ENCODE measurements around the gene KREMEN2.

Gene KREMEN2

GRCh38 chr16:2973605-2974318, 9.7 kb downstream of the KREMEN2 start:
- Histone ChIP-seq H3K9ac (ENCODE audit: low read length) (no peak overlapping the region), H3K79me2 (ENCODE audit: low read length) (peaks cover 41% of the 10 kb centered on the region), H3K4me3 (ENCODE audit: low read length) (no peak overlapping the region), H3K27me3 (ENCODE audit: low read depth, low read length) (no peaks in the 10 kb centered on the region), H3K9me3 (ENCODE audit: insufficient read depth, low read length) (no peaks in the 10 kb centered on the region), H3K36me3 (replicated peaks; ENCODE audit: low read depth, low read length) (peaks cover 47% of the 10 kb centered on the region), H2AFZ (ENCODE audit: low read depth, low read length) (no peak overlapping the region), H3K4me2 (ENCODE audit: low read length) (no peak overlapping the region), H3K4me1 (ENCODE audit: low read length) (peaks cover 10% of the 10 kb centered on the region; the same call in 1 of the 2 replicates), H4K20me1 (ENCODE audit: insufficient read depth, low read length) (peaks cover 29% of the 10 kb centered on the region), H3K27ac (ENCODE audit: low read length) (no peak overlapping the region)
- no peak for TF ChIP-seq CTCF (IDR thresholded peaks at IDR 0.05; ENCODE audit: low read depth, low read length)
- TF ChIP-seq EZH2phosphoT487 (IDR thresholded peaks at IDR 0.05; ENCODE audit: low read depth), result no peak

GRCh38 chr16:2974319-2975056, 10.4 kb downstream of the KREMEN2 start:
- Histone ChIP-seq H3K9me3 (ENCODE audit: insufficient read depth, low read length) (no peaks in the 10 kb centered on the region), H4K20me1 (ENCODE audit: insufficient read depth, low read length) (peaks cover 29% of the 10 kb centered on the region), H3K36me3 (replicated peaks; ENCODE audit: low read depth, low read length) (peaks cover 47% of the 10 kb centered on the region), H3K27me3 (ENCODE audit: low read depth, low read length) (no peaks in the 10 kb centered on the region), H2AFZ (ENCODE audit: low read depth, low read length) (no peak overlapping the region), H3K4me1 (ENCODE audit: low read length) (peaks cover 10% of the 10 kb centered on the region; the same call in 1 of the 2 replicates), H3K9ac (ENCODE audit: low read length) (no peak overlapping the region), H3K79me2 (ENCODE audit: low read length) (peaks cover 47% of the 10 kb centered on the region), H3K27ac (ENCODE audit: low read length) (no peak overlapping the region), H3K4me2 (ENCODE audit: low read length) (no peak overlapping the region), H3K4me3 (ENCODE audit: low read length) (no peak overlapping the region)
- TF ChIP-seq EZH2phosphoT487 (IDR thresholded peaks at IDR 0.05; ENCODE audit: low read depth) (no peak), CTCF (IDR thresholded peaks at IDR 0.05; ENCODE audit: low read depth, low read length) (no peak)

GRCh38 chr16:2975161-2975795, 11.2 kb downstream of the KREMEN2 start:
- Histone ChIP-seq H3K36me3 (replicated peaks; ENCODE audit: low read depth, low read length) (peaks cover 47% of the 10 kb centered on the region), H4K20me1 (ENCODE audit: insufficient read depth, low read length) (peaks cover 27% of the 10 kb centered on the region), H3K79me2 (ENCODE audit: low read length) (peaks cover 47% of the 10 kb centered on the region), H3K27ac (ENCODE audit: low read length) (no peak overlapping the region), H3K9ac (ENCODE audit: low read length) (no peak overlapping the region), H2AFZ (ENCODE audit: low read depth, low read length) (no peak overlapping the region), H3K9me3 (ENCODE audit: insufficient read depth, low read length) (no peaks in the 10 kb centered on the region), H3K4me2 (ENCODE audit: low read length) (no peak overlapping the region), H3K27me3 (ENCODE audit: low read depth, low read length) (no peaks in the 10 kb centered on the region), H3K4me1 (ENCODE audit: low read length) (peaks cover 10% of the 10 kb centered on the region; the same call in 1 of the 2 replicates), H3K4me3 (ENCODE audit: low read length) (no peak overlapping the region)
- TF ChIP-seq CTCF (IDR thresholded peaks at IDR 0.05; ENCODE audit: low read depth, low read length) (no peak), EZH2phosphoT487 (IDR thresholded peaks at IDR 0.05; ENCODE audit: low read depth) (no peak)

- Histone ChIP-seq H3K4me1 (ENCODE audit: low read length) (peaks cover 4% of the 10 kb centered on the region; the same call in 1 of the 2 replicates), H3K27me3 (ENCODE audit: low read depth, low read length) (no peaks in the 10 kb centered on the region), H3K4me3 (ENCODE audit: low read length) (no peak overlapping the region), H3K36me3 (replicated peaks; ENCODE audit: low read depth, low read length) (peaks cover 47% of the 10 kb centered on the region), H3K4me2 (ENCODE audit: low read length) (no peak overlapping the region), H3K79me2 (ENCODE audit: low read length) (peaks cover 37% of the 10 kb centered on the region), H4K20me1 (ENCODE audit: insufficient read depth, low read length) (peaks cover 18% of the 10 kb centered on the region), H3K9me3 (ENCODE audit: insufficient read depth, low read length) (no peaks in the 10 kb centered on the region), H3K9ac (ENCODE audit: low read length) (no peak overlapping the region), H3K27ac (ENCODE audit: low read length) (no peak overlapping the region), H2AFZ (ENCODE audit: low read depth, low read length) (no peak overlapping the region)
- TF ChIP-seq EZH2phosphoT487 (IDR thresholded peaks at IDR 0.05; ENCODE audit: low read depth), result no peak
- no peak for TF ChIP-seq CTCF (IDR thresholded peaks at IDR 0.05; ENCODE audit: low read depth, low read length)
These were observed 12.1 kb downstream of the KREMEN2 start for GRCh38 chr16:2976201-2976600.
